CD4-positive, alpha-beta T cell treated with Interleukin-2 at 100 ng/mL for 4 hours (primary cell): Measurements from ENCODE around the gene RNASEH1.
A peak's percentile ranks its signal among the peaks of the same experiment; 100 is the strongest.

Source experiments
- DNase-seq: peaks from one replicate; pipeline ENCODE4 v3.0.0-alpha.2; 2020; ENCODE audit warnings: low spot score

RNASEH1 gene, protein sequence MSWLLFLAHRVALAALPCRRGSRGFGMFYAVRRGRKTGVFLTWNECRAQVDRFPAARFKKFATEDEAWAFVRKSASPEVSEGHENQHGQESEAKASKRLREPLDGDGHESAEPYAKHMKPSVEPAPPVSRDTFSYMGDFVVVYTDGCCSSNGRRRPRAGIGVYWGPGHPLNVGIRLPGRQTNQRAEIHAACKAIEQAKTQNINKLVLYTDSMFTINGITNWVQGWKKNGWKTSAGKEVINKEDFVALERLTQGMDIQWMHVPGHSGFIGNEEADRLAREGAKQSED

DNA sequence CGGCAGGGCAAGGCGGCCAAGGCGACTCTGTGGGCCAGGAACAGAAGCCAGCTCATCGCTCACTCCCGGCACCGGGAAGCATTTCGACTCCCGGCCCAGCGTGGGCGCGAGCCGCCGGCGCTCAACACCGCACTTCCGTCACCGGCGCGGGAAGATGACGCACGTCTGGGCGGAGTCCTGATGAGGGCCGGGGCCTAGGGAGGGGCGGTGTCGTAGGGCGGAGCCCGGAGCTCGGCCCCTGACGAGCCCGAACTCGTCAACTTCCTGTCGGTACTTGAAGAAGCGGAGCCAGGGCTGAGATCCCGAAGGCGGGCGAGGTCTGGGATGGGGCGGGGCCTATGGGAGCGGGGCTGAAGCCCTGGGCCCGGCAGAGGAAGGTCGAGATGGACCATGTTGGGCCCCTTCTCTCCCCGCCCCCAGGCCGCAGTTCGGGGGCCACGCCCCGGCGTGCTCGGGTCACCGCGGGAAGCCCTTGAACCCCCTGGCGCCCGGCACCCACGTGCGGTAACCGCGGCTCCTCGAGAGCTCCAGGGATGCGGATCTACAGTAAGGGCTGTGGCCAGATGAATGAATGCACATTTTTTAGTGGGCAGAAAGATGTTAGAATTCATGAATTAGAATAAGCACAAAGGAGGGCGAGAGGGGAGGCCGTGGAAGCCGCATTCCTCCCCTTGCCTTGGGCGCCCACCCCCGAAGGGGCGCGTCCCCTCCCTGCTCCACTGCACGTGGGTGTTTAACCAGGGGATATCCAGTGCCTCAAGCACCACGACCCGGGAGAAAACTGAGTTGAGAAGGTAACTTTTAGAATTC lies at the start of gene RNASEH1:
TSS of gene RNASEH1 (minus strand) at position 129 of the 810 bp plus-strand sequence. CDS start at position 56, 73 bp downstream.
- peak; percentile 97 for DNase-seq

- no peak for DNase-seq
These were observed 48.5 kb upstream of the RNASEH1 start for GRCh38 chr2:3606370-3607201.

DNA sequence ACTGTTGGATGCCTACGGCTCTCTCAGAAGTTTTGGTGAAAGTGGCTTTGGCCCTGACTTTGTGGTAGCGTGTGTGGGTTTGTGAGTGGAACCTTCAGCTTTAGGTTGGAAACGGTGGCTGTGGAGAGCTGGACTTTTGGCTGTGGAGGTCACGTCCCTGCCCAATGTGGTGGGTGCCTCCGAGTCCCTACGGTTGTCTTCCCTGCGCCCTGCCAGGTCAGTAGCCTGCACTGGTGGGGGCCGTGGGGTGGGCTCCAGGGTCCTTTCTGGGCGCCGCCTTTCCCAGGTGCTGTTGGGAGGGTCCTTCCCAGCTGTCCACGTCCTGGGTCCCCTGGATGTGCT lies 47.9 kb upstream of the RNASEH1 start:
- DNase-seq = no peak

DNA sequence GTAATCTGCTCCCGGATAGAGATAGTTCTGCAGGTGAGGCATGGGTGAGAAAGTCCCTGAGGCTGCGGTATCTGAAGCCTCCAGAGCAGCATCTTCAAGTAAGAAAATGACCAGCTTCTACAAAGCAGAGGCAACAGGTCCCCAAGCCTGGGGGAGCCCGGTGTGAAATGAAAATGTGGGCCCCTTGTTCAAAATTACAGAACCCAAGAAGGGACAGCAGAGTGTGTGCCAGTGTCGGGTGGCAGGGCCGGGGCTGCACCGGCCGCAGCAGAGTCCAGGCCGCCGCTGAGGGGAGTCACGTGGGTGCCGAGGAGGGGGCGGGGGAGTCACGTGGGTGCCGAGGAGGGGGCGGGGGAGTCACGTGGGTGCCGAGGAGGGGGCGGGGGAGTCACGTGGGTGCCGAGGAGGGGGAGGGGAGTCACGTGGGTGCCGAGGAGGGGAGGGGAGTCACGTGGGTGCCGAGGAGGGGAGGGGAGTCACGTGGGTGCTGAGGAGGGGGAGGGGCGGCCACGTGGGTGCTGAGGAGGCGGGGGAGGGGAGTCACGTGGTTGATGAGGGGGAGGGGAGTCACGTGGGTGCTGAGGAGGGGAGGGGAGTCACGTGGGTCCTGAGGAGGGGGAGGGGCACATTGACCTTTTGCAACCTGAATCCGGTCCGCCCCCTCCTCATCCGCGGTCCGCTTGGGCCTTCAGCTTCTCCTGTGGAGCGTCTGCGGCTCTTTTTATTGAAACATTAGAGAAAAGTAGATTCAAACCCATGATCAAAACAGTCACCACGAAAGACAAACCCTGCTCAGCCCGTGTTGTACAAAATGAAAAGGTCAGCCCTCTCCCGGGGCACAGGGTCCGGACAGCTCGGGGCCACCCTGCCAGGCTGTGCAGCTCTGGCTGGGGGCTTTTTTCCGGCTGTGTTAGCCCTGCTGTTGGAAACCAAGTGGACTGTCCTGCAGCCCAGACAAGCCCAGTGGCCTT lies 47.1 kb upstream of the RNASEH1 start:
- DNase-seq = peak; percentile 44

GRCh38 chr2:3604207-3604877 lies 46.2 kb upstream of the RNASEH1 start:
- DNase-seq = no peak

GRCh38 chr2:3603536-3604206 lies 45.5 kb upstream of the RNASEH1 start:
- DNase-seq = no peak

GRCh38 chr2:3602553-3603339 lies 44.6 kb upstream of the RNASEH1 start:
- DNase-seq = no peak

DNA sequence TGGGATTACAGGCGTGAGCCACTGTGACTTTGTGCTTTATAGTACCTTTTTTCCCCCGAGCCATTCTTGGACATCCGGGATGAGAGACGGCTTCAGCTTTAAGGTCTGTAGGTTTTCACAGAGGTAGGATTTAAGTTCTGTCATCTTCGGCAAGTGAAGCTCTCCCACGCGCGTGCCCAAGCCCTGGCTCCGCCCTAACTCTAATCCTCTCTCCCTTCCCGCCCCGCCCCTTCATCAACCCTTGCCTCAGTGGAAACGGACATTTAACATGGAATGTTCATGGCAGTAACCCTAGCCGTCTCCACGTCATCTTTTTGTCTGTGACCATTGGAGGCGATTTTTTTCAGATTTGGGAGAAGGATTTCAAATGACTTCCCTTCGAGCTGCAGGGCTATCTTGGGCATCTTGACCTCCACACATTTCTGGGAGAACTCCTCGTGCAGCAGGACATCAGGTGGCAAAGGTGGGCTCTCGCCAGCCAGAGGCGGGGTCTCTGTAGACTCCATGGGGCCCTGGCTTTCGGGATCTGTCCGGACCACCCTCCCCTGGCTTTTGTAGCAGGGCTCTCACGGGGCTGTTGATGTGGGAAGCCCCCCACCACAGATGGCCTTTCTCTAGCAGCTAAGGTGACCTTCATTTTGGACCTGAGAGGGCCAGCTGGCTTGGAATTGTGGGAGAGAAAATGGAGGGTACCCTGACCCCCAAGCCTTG lies 43.6 kb upstream of the RNASEH1 start:
- DNase-seq = no peak

- DNase-seq = no peak
These were observed 42.2 kb upstream of the RNASEH1 start for GRCh38 chr2:3600256-3600855.

GRCh38 chr2:3598912-3599854 lies 41.0 kb upstream of the RNASEH1 start:
- no peak for DNase-seq

- no peak for DNase-seq
These were observed 40.2 kb upstream of the RNASEH1 start for GRCh38 chr2:3598197-3598910.

GRCh38 chr2:3597567-3597966 lies 39.4 kb upstream of the RNASEH1 start:
- DNase-seq = no peak

GRCh38 chr2:3596901-3597417 lies 38.8 kb upstream of the RNASEH1 start:
- DNase-seq = no peak

- no peak for DNase-seq
These were observed 37.9 kb upstream of the RNASEH1 start for GRCh38 chr2:3595985-3596384.

DNA sequence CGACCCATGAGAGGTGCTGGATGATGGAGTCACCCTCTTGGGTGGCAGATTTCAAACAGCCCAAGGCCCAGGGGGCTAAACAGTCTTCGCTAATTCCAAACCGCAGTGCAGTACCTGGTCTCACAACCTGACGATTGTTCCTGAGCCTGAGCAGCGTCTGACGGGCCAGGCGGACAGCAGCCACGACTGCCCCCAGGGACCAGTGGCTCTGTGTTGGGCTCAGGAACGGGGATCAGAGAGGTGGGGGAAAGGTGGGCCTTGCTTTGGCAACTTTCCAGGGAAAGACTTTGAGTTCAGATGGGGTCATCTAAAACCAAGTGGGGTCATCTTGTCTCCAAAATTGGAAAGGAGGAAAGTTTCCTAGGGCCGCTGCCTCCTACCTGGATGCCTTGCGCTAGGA lies 37.3 kb upstream of the RNASEH1 start:
- DNase-seq = no peak
